Right cardiac atrium (tissue), 5 donors: ENCODE results near the gene RAD1. TPM values are rescaled to one million over a fixed set of nuclear protein-coding genes. Genes with fewer than 3 reads are reported as not detected.

Source experiments
- ATAC-seq, 2 donors: fragments of 200-7000 bp; cut with Tn5 transposase; one replicate each; pipeline versions ENCODE4 v1.8.0 to v1.9.1; 2020; ENCODE audit warnings: moderate library complexity in 2 of 2, mild to moderate bottlenecking in 1 of 2
- DNase-seq, 3 donors: peaks; one replicate each; pipeline ENCODE4 v3.0.0-alpha.2; 2020
- H3K27ac ChIP-seq: one replicate; pipeline ENCODE4 v1.5.1; 2013; ENCODE audit warnings: mild to moderate bottlenecking, low read length, control low read depth, moderate library complexity
- H3K27me3 ChIP-seq: one replicate; pipeline ENCODE4 v1.6.1; 2013; ENCODE audit not compliant: control insufficient read depth, insufficient read depth
- H3K4me1 ChIP-seq: one replicate; pipeline ENCODE4 v1.6.1; 2013; ENCODE audit warnings: low read length; ENCODE audit not compliant: control insufficient read depth, insufficient read depth
- H3K4me3 ChIP-seq: one replicate; pipeline ENCODE4 v1.5.1; 2013; ENCODE audit warnings: low read length, control low read depth
- H3K9me3 ChIP-seq: one replicate; pipeline ENCODE4 v1.6.1; 2013; ENCODE audit warnings: low read length; ENCODE audit not compliant: control insufficient read depth
- WGBS: extraction: QIAGEN DNeasy Blood & Tissue Kit; methylation state at CpG from one replicate; pipeline ENCODE4 v1.1.7; 2013; 5-methylcytosine and 5-hydroxymethylcytosine counted together
- intact Hi-C, 4 donors: fragments of 100-400 bp; cut with DNase I; formaldehyde crosslinking; loops; one replicate each; pipeline versions ENCODE4 v1.11.0 to v1.14.0; 2022 to 2023
- polyA plus RNA-seq: library from polyadenylated mRNA; stranded (reverse); fragments of 200-250 nt; gene quantifications from one replicate; pipeline ENCODE4 v1.2.3, GENCODE V29; 2013
- total RNA-seq, 4 donors: library from RNA; stranded (reverse); fragmentation: NEBNext Ultra II Directional; extraction: Animal tissue kit (Norgen Biotek cat#: 25700); gene quantifications; one replicate each; pipeline ENCODE4 v1.2.1, GENCODE V29; 2021
- donor health status: healthy with polysubstance abuse.
- donor health status: DM: no; HTN: yes; CAD: no.
- donor health status: DM: no; HTN: no; CAD: no.
- donor health status: DM: no; HTN: yes; CAD: no; lungs with severe emphysema.
- donor health status: DM: yes; HTN: yes; CAD: no.

RAD1 gene
- total and polyA plus RNA-seq, 5 donors, result 24.1 to 29.1 (median 25.1) TPM

- Histone ChIP-seq H3K4me3 (no peak overlapping the region), H3K27me3 (no peaks in the 10 kb centered on the region), H3K4me1 (peaks cover 2% of the 10 kb centered on the region), H3K9me3 (no peaks in the 10 kb centered on the region), H3K27ac (no peak overlapping the region)
- no peak for DNase-seq
- ATAC-seq, result no peak
- WGBS, result 77% methylated on average over 2 of the region's 2 CpGs
- intact Hi-C loops, result no loop called here
Observed at GRCh38 chr5:34865091-34865490, 50.2 kb downstream of the RAD1 start.

GRCh38 chr5:34863946-34864345 is 51.4 kb downstream of the RAD1 start:
- H3K4me3 ChIP-seq, result no peak overlapping the region
- H3K4me1 ChIP-seq, result peaks cover 2% of the 10 kb centered on the region
- DNase-seq (no peak), ATAC-seq (no peak)
- no peaks in the 10 kb centered on the region for H3K9me3 ChIP-seq
- intact Hi-C loops, result no loop called here
- no peak overlapping the region for H3K27ac ChIP-seq
- no peaks in the 10 kb centered on the region for H3K27me3 ChIP-seq
- WGBS, result 54% methylated on average over 3 of the region's 3 CpGs

- DNase-seq (no peak), ATAC-seq (no peak)
- intact Hi-C loops, result no loop called here
- Histone ChIP-seq H3K4me1 (no peaks in the 10 kb centered on the region), H3K27me3 (no peaks in the 10 kb centered on the region), H3K27ac (no peak overlapping the region), H3K9me3 (no peaks in the 10 kb centered on the region), H3K4me3 (no peak overlapping the region)
- 82% methylated on average over 5 of the region's 5 CpGs for WGBS
Observed at GRCh38 chr5:34859253-34859652, 56.1 kb downstream of the RAD1 start.

- DNase-seq, result no peak
- no peak for ATAC-seq
- Histone ChIP-seq H3K4me1 (no peaks in the 10 kb centered on the region), H3K9me3 (no peaks in the 10 kb centered on the region), H3K4me3 (no peak overlapping the region), H3K27me3 (no peaks in the 10 kb centered on the region), H3K27ac (no peak overlapping the region)
- intact Hi-C loops, result no loop called here
- WGBS, result 83% methylated on average over 2 of the region's 2 CpGs
Observed at GRCh38 chr5:34858790-34859189, 56.5 kb downstream of the RAD1 start.

- intact Hi-C loops, result no loop called here
- 97% methylated on average over 1 of the region's 1 CpG for WGBS
- DNase-seq (no peak), ATAC-seq (no peak)
- Histone ChIP-seq H3K4me1 (no peaks in the 10 kb centered on the region), H3K9me3 (no peaks in the 10 kb centered on the region), H3K27me3 (no peaks in the 10 kb centered on the region), H3K4me3 (no peak overlapping the region), H3K27ac (no peak overlapping the region)
Observed at GRCh38 chr5:34857894-34858293, 57.4 kb downstream of the RAD1 start.

- Histone ChIP-seq H3K27ac (no peak overlapping the region), H3K4me3 (no peak overlapping the region), H3K4me1 (no peaks in the 10 kb centered on the region), H3K9me3 (no peaks in the 10 kb centered on the region), H3K27me3 (no peaks in the 10 kb centered on the region)
- DNase-seq (no peak), ATAC-seq (no peak)
- 75% methylated on average over 3 of the region's 3 CpGs for WGBS
- intact Hi-C loops, result no loop called here
Observed at GRCh38 chr5:34857161-34857560, 58.1 kb downstream of the RAD1 start.

Other genes starting within 250 kb of the RAD1 start
- gene TTC23L, start 76.3 kb downstream of the RAD1 start, total RNA-seq, result not detected
- not detected for gene TTC23L, start 76.3 kb downstream of the RAD1 start, polyA plus RNA-seq
- 10 to 100 TPM; 12.4 to 20.8 (median 14.1) TPM for gene BRIX1, start 207 bp upstream of the RAD1 start, total RNA-seq
- 13.5 TPM for gene BRIX1, start 207 bp upstream of the RAD1 start, polyA plus RNA-seq
- gene DNAJC21, start 14.1 kb upstream of the RAD1 start, total RNA-seq, result 10 to 100 TPM; 57.2 to 63.7 (median 62.1) TPM
- 46.2 TPM for gene DNAJC21, start 14.1 kb upstream of the RAD1 start, polyA plus RNA-seq
- not detected for gene AGXT2, start 132.4 kb upstream of the RAD1 start, total RNA-seq
- gene AGXT2, start 132.4 kb upstream of the RAD1 start, polyA plus RNA-seq, result not detected